Spinal cord (tissue), 10 donors: ENCODE results near the gene OFD1. TPM values are rescaled to one million over a fixed set of nuclear protein-coding genes. Genes with fewer than 3 reads are reported as not detected.
"Not testable (repeated sequence)": the region's sequence is repeated elsewhere in the genome, so short reads cannot be mapped to it uniquely, and the experiment has no call there.

Source experiments
- DNase-seq, 6 donors: peaks; one replicate each; pipeline versions ENCODE4 v3.0.0 to v3.0.0-alpha.2; 2013 to 2015; ENCODE audit warnings: low spot score in 6 of 6, low read depth in 4 of 6
- H3K27ac ChIP-seq: one replicate; pipeline ENCODE4 v1.5.1; 2013; ENCODE audit warnings: low read depth, low read length, control low read depth
- H3K27me3 ChIP-seq: one replicate; pipeline ENCODE4 v1.6.1; 2013; ENCODE audit warnings: low read length; ENCODE audit not compliant: control insufficient read depth, insufficient read depth
- H3K36me3 ChIP-seq: one replicate; pipeline ENCODE4 v1.6.1; 2013; ENCODE audit warnings: low read length; ENCODE audit not compliant: control insufficient read depth, insufficient read depth
- H3K4me1 ChIP-seq: one replicate; pipeline ENCODE4 v1.6.1; 2013; ENCODE audit warnings: low read length; ENCODE audit not compliant: control insufficient read depth, insufficient read depth
- H3K4me3 ChIP-seq: one replicate; pipeline ENCODE4 v1.5.1; 2013; ENCODE audit warnings: low read depth, low read length, control low read depth
- H3K9me3 ChIP-seq: one replicate; pipeline ENCODE4 v1.6.1; 2013; ENCODE audit warnings: low read length; ENCODE audit not compliant: control insufficient read depth, insufficient read depth
- WGBS: methylation state at CpG from one replicate; pipeline ENCODE4 v1.1.5; 2013; ENCODE audit warnings: missing lambda C conversion rate; ENCODE audit not compliant: insufficient coverage; 5-methylcytosine and 5-hydroxymethylcytosine counted together
- polyA plus RNA-seq, 2 donors: library from polyadenylated mRNA; unstranded; fragments of 120-200 nt; gene quantifications; one replicate each; pipeline ENCODE4 v1.2.1, GENCODE V29; 2013; ENCODE audit not compliant: insufficient read length in 2 of 2
- total RNA-seq, 2 donors: library from RNA; depleted of rRNA in 1 of 2; stranded (reverse); fragments of 120-200 nt in 1 of 2; fragments of >200 nt in 1 of 2; gene quantifications; one replicate each; pipeline versions ENCODE4 v1.2.3 to v1.2.4, GENCODE V29; 2013 to 2014
- donor health status: healthy.

Gene OFD1
- total and polyA plus RNA-seq, 4 donors = 20.3 to 30.6 (median 29.3) TPM

DNA sequence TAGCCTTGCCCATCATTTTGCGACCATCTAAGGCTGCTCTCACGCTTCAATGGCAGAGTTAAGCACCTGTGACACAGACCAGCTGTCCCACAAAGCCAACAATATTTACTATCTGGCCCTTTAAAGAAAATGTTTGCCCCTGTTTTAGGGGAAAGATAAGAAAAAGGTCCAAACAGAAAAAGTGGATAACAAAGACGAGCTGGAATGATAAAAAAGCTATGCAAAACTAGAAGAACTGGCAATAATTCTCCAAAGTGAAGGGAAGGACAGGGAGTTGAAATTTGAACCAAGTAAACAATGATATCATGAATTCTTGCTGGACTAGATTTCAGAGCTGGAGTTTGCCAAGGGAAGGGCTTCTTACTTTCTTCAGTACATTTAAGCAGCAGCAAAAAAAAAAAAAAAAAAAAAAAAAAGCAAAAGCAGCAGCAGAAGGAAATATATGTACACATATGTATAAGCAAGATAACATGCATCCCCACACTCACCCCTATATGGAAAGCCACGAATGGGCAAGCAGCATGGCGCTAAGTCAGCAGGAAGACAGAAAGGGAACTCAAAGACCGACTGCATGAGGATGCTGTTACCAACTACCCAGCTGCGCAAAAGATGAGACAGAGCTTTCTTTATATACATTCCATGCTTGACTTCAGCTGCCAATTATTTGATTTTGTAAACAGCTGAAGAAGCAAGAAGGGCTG lies 12.6 kb upstream of the OFD1 start:
- DNase-seq = peak in 2 of 6 donors; percentile 28 to 59

DNA sequence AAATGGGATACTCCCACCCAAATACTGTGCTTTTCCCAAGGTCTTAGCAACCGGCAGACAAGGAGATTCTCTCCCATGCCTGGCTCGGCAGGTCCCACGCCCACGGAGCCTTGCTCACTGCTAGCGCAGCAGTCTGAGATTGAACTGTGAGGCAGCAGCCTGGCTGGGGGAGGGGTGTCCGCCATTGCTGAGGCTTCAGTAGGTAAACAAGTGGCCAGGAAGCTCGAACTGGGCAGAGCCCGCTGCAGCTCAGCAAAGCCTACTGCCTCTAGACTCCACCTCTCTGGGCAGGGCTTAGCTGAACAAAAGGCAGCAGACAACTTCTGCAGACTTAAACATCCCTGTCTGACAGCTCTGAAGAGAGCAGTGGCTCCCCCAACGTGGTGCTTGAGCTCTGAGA lies 9.7 kb upstream of the OFD1 start:
- H3K9me3 ChIP-seq, H3K27ac ChIP-seq, H3K27me3 ChIP-seq, H3K4me1 ChIP-seq, H3K36me3 ChIP-seq, H3K4me3 ChIP-seq, DNase-seq: not testable (repeated sequence)
- WGBS = 79% methylated on average over 5 of the region's 9 CpGs

More for the DNA sequence above, 12.6 kb upstream of the OFD1 start:
- Histone ChIP-seq H3K9me3 (no peaks in the 10 kb centered on the region), H3K27me3 (no peaks in the 10 kb centered on the region), H3K36me3 (no peaks in the 10 kb centered on the region), H3K27ac (no peak overlapping the region), H3K4me3 (no peak overlapping the region), H3K4me1 (peaks cover 4% of the 10 kb centered on the region)
- WGBS = 52% methylated on average over 3 of the region's 7 CpGs

DNA sequence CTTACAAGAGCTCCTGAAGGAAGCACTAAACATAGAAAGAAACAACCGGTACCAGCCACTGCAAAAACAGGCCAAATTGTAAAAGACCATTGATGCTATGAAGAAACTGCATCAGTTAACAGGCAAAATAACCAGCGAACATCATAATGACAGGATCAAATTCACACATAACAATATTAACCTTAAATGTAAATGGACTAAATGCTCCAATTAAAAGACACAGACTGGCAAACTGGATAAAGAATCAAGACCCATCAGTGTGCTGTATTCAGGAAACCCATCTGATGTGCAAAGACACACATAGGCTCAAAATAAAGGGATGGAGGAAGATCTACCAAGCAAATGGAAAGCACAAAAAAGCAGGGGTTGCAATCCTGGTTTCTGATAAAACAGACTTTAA lies 8.0 kb upstream of the OFD1 start:
- whole genome bisulfite sequencing = no CpG with 5 or more reads among the region's 2 CpGs
- not testable (repeated sequence) for H3K27ac ChIP-seq, H3K9me3 ChIP-seq, H3K36me3 ChIP-seq, H3K4me1 ChIP-seq, H3K4me3 ChIP-seq, H3K27me3 ChIP-seq, DNase-seq

DNA sequence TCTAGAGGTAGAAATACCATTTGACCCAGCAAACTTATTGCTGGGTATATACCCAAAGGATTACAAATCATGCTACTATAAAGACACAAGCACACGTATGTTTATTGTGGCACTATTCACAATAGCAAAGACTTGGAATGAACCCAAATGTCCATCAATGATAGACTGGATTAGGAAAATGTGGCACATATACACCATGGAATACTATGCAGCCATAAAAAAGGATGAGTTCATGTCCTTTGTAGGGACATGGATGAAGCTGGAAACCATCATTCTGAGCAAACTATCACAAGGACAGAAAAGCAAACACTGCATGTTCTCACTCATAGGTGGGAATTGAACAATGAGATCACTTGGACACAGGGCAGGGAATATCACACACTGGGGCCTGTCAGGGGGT lies 4.0 kb upstream of the OFD1 start:
- H3K4me3 ChIP-seq, H3K27ac ChIP-seq, H3K9me3 ChIP-seq, H3K27me3 ChIP-seq, DNase-seq, H3K36me3 ChIP-seq: not testable (repeated sequence)
- WGBS = no CpG with 5 or more reads among the region's 1 CpG
- H3K4me1 ChIP-seq = peaks cover 10% of the 10 kb centered on the region

DNA sequence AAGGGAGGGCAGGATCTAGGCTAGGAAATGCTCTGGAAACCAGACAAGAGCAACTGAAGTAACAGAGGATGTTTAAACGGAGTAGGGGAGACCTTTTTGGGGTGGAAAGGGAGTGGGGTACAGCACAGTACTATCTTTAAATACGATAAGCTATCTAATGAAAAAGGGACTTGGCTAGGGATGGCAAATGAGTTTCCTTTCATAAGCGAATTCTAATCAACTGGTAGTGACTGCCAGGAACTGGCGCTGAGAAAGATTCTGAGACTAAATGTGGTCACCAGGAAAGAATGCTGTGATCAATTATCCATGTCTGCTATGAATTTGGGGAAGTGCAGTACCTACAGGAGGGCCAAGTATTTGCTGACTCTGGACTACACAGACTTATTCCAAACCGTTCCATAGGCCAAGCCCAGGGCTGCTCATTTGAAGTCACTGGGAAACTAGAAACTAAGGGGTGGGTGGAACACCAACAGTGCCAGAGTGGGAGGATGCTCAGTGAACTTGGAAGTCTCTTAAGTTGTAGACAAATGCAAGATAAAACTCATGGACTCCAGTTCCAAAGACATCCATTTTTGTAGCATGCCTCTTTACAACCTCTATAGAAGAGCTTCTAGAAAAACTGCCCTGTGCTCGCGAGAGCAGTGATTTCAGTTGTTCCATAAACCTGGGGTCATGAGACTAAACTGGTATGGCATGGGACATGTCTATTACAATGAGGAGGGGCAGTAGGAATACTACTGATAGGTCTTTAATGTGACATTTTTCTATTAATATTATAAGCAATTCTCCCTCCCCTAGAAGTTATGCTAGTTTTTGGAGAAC lies 2.1 kb upstream of the OFD1 start:
- no peak for DNase-seq
- WGBS = 100% methylated on average over 2 of the region's 7 CpGs
- Histone ChIP-seq H3K27me3 (peaks cover 7% of the 10 kb centered on the region), H3K9me3 (no peaks in the 10 kb centered on the region), H3K4me3 (no peak overlapping the region), H3K36me3 (no peaks in the 10 kb centered on the region), H3K27ac (no peak overlapping the region), H3K4me1 (peaks cover 10% of the 10 kb centered on the region)

DNA sequence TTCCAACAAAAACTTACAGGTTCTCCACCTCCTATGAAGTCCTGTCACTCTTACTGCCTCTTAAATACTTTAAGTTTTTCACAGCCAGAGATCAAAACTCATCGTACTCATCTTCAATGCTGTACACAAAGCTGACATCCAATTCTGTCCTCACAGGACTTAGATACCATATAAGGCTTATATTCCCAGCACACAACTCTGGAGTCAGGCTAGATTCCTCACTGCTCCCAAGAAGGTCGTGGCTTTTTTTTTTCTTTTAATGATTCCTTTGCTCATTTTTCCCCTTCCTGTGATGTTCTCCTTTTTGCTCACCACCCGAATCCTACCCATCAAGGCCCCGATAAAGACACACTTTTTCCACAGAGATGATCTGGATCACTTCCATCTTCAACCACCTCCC lies 1.0 kb upstream of the OFD1 start:
- Histone ChIP-seq H3K27me3 (peaks cover 7% of the 10 kb centered on the region), H3K4me1 (peaks cover 10% of the 10 kb centered on the region), H3K36me3 (no peaks in the 10 kb centered on the region), H3K27ac (no peak overlapping the region), H3K4me3 (peak overlapping the region; percentile 93), H3K9me3 (no peaks in the 10 kb centered on the region)
- DNase-seq = no peak
- whole genome bisulfite sequencing = 61% methylated on average over 4 of the region's 4 CpGs

DNA sequence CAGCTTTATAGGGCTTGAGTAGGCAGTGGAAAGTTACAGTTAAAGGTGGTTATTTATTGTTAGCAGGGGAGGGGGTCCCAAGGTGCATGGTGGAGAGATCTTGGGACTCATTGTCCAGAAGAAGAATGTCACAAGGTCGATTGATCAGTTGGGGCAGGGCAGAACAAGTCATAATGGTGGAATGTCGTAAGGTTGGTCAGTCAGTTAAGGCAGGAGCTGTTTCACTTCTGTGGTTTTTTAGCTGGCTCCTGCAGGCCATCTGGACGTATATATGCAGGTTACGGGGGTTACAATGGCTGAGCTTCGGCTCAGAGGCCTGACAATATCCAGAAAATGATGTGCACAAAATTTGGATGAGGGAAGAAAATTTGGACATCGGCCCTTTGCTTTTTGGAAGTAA lies 7.1 kb downstream of the OFD1 start:
- no peaks in the 10 kb centered on the region for H3K9me3 ChIP-seq
- DNase-seq = no peak
- WGBS = 80% methylated on average over 5 of the region's 6 CpGs

DNA sequence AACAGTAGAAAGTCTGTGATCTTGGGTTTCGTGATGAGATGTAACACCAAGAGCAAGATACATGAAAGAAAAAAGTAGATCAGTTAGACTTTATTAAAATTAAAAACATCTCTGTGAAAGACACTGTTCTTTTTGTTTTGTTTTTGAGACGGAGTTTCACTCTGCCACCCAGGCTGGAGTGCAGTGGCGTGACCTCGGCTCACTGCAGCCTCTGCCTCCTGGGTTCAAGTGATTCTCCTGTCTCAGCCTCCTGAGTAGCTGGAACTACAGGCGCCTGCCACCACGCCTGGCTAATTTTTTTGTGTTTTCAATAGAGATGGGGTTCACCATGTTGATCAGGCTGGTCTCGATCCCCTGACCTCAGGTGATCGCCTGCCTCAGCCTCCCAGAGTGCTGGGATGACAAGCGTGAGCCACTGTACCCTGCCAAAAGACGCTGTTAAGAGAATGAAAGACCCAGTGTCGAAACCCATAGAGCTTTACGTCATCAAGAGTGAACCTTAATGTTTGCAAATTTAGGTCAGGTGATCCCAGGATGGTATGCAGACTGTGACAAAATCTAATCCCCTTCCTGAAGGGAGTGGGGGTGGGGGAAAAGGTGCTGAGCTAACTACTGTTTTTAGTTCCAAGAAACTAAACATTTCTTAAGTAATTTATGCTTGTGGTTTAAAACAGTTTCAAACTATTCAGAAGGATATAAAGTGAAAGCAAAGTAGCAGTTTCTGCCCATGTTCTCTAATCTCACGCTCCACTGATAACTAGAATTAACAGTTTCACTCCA lies 8.0 kb downstream of the OFD1 start:
- no peaks in the 10 kb centered on the region for H3K4me1 ChIP-seq
- no peak overlapping the region for H3K27ac ChIP-seq
- peaks cover 2% of the 10 kb centered on the region for H3K27me3 ChIP-seq
- H3K4me3 ChIP-seq = no peak overlapping the region
- H3K36me3 ChIP-seq = peaks cover 10% of the 10 kb centered on the region
- DNase-seq = no peak
- WGBS = 83% methylated on average over 11 of the region's 13 CpGs
- H3K9me3 ChIP-seq = no peaks in the 10 kb centered on the region

More for the DNA sequence above, 7.1 kb downstream of the OFD1 start:
- Histone ChIP-seq H3K27ac (no peak overlapping the region), H3K36me3 (peaks cover 8% of the 10 kb centered on the region), H3K27me3 (peaks cover 2% of the 10 kb centered on the region), H3K4me1 (no peaks in the 10 kb centered on the region), H3K4me3 (no peak overlapping the region)

DNA sequence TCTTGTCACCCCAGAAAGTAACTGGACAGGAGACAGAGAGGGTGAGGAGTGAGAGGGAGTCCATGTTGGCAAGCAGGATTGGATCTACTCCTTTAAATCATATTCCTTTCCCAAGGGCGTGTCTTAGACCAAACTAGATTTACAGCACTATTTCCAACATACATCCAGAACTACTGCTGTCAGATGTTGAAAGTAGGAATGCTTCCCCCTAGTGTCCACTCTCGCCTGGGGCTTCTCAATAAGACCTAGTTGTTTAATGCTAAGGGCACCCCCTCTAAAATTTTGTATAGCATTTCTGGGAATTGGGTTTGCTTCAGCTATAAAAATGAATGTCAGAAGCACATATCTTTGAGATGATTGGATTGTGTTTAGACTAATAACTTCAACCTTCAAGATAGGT lies 13.3 kb downstream of the OFD1 start:
- no peak overlapping the region for H3K4me3 ChIP-seq
- H3K27ac ChIP-seq = no peak overlapping the region
- H3K27me3 ChIP-seq = peaks cover 4% of the 10 kb centered on the region
- no peaks in the 10 kb centered on the region for H3K4me1 ChIP-seq
- H3K36me3 ChIP-seq = peaks cover 8% of the 10 kb centered on the region
- WGBS = 100% methylated on average over 1 of the region's 2 CpGs
- peak in 1 of 6 donors; percentile 27 for DNase-seq
- H3K9me3 ChIP-seq = no peaks in the 10 kb centered on the region
